ENCODE measurements around the gene IQCB1.

- TF ChIP-seq EZH2phosphoT487 (IDR thresholded peaks at IDR 0.05), result no peak
- TF ChIP-seq, protein P1, sequence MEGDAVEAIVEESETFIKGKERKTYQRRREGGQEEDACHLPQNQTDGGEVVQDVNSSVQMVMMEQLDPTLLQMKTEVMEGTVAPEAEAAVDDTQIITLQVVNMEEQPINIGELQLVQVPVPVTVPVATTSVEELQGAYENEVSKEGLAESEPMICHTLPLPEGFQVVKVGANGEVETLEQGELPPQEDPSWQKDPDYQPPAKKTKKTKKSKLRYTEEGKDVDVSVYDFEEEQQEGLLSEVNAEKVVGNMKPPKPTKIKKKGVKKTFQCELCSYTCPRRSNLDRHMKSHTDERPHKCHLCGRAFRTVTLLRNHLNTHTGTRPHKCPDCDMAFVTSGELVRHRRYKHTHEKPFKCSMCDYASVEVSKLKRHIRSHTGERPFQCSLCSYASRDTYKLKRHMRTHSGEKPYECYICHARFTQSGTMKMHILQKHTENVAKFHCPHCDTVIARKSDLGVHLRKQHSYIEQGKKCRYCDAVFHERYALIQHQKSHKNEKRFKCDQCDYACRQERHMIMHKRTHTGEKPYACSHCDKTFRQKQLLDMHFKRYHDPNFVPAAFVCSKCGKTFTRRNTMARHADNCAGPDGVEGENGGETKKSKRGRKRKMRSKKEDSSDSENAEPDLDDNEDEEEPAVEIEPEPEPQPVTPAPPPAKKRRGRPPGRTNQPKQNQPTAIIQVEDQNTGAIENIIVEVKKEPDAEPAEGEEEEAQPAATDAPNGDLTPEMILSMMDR (IDR thresholded peaks at IDR 0.05), result no peak
- no peak for TF ChIP-seq EZH2 (IDR thresholded peaks at IDR 0.05)
Observed at GRCh38 chr3:121834157-121834670, 646 bp downstream of the IQCB1 start.

Data from neural progenitor cell (in vitro differentiated cells).